HL-60 (cell line): ENCODE results near the gene CCL17.

Experiments
- CTCF ChIP-seq: IDR thresholded peaks from one replicate; pipeline ENCODE4 v1.5.1; 2011; ENCODE audit warnings: low read length, control low read depth, inconsistent platforms; ENCODE audit not compliant: insufficient read depth
- POLR2AphosphoS5 ChIP-seq: IDR thresholded peaks from 2 replicates; pipeline ENCODE4 v1.6.1; 2012; ENCODE audit warnings: low read depth
- REST ChIP-seq: IDR thresholded peaks from 2 replicates; pipeline ENCODE4 v1.6.1; 2012; ENCODE audit warnings: low read depth; ENCODE audit not compliant: insufficient replicate concordance
- SPI1 ChIP-seq: IDR thresholded peaks from 2 replicates; pipeline ENCODE4 v1.6.1; 2012; ENCODE audit warnings: low read depth, mild to moderate bottlenecking, borderline replicate concordance

DNA sequence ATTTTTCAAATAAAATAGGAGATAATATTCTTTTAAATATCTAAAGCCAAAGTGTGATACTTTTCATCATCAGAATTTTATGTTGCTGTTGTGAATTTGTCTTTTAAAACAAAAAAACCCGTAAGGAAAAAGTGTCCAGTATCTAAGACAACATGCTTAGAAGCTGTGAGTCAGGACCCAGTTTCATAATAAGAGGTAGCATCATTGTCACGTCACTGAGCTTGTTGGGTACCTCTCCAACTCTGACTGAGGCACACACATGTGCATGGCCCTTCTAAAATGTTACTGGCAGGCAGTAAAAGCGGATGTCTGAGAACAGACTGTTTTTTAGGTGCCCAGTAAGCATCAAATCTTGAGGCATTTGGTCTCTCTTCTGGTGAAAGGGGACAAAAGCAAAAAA lies 40.1 kb downstream of the CCL17 start:
- TF ChIP-seq CTCF (no peak), POLR2AphosphoS5 (no peak), SPI1 (no peak), REST (no peak)
